ENCODE measurements around the gene EEF2K. TPM values are rescaled to one million over a fixed set of nuclear protein-coding genes. Genes with fewer than 3 reads are reported as not detected.
A peak's percentile ranks its signal among the peaks of the same experiment; 100 is the strongest.

Gene EEF2K
- total and polyA plus RNA-seq, 2 of the 13 experiments (the other 11 are each of a cell fraction or from before 2014, with no cell fraction given) = 22.0 to 23.8 TPM

DNA sequence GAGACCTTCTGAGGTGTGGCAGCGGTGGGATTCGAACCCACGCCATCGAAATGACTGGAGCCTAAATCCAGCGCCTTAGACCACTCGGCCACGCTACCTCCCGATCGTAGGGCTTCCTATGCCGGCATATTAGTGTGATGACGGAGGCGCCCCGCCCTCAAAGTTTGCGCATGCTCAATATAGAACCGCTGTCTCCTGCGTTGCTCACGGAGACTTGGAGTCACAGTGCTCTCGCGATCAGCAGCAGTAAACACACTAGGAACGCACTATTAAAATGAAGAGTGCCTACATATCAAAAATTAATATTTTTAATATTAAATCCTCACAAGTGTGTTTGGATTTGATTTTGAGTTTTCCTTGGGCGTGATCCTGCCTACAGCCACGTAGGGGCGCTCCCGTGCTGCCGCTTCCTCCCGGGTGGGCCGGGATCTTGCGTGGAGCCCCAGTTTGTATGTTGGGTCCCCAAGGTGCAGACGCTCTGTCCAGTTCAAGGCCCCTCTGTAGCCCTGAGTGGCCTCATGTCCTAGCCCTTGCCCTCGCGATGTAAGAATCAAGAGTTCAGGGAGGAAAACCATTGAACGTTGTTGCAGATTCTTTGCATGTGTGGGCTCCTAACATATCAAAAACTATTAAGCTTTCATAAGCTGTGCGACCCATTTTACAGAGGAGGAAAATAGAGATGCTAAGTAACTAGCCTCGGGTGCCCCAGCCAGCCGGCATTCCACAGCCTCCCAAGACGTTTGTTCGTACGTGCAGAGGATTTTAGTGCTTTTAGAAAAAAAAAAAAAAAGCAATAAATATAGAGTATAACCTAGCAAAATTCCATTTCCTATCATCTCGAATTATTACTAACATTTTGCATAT is 10.2 kb upstream of the EEF2K start (continued):
- TF ChIP-seq, protein P1, sequence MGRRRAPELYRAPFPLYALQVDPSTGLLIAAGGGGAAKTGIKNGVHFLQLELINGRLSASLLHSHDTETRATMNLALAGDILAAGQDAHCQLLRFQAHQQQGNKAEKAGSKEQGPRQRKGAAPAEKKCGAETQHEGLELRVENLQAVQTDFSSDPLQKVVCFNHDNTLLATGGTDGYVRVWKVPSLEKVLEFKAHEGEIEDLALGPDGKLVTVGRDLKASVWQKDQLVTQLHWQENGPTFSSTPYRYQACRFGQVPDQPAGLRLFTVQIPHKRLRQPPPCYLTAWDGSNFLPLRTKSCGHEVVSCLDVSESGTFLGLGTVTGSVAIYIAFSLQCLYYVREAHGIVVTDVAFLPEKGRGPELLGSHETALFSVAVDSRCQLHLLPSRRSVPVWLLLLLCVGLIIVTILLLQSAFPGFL (CRISPR knock-in tag; IDR thresholded peaks at IDR 0.05) = no peak
- TF ChIP-seq MED8 (CRISPR knock-in tag; IDR thresholded peaks at IDR 0.05; ENCODE audit: insufficient replicate concordance) = no peak
- TF ChIP-seq ZNF615 (CRISPR knock-in tag; IDR thresholded peaks at IDR 0.05; ENCODE audit: borderline replicate concordance) = no peak; the same call in 1 of the 2 replicates
- TF ChIP-seq, protein P2, sequence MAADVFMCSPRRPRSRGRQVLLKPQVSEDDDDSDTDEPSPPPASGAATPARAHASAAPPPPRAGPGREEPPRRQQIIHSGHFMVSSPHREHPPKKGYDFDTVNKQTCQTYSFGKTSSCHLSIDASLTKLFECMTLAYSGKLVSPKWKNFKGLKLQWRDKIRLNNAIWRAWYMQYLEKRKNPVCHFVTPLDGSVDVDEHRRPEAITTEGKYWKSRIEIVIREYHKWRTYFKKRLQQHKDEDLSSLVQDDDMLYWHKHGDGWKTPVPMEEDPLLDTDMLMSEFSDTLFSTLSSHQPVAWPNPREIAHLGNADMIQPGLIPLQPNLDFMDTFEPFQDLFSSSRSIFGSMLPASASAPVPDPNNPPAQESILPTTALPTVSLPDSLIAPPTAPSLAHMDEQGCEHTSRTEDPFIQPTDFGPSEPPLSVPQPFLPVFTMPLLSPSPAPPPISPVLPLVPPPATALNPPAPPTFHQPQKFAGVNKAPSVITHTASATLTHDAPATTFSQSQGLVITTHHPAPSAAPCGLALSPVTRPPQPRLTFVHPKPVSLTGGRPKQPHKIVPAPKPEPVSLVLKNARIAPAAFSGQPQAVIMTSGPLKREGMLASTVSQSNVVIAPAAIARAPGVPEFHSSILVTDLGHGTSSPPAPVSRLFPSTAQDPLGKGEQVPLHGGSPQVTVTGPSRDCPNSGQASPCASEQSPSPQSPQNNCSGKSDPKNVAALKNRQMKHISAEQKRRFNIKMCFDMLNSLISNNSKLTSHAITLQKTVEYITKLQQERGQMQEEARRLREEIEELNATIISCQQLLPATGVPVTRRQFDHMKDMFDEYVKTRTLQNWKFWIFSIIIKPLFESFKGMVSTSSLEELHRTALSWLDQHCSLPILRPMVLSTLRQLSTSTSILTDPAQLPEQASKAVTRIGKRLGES (CRISPR knock-in tag; IDR thresholded peaks at IDR 0.05; ENCODE audit: borderline replicate concordance) = no peak
- TF ChIP-seq ZNF224 (CRISPR knock-in tag; IDR thresholded peaks at IDR 0.05) = peak; percentile 59; the same call in 1 of the 2 replicates
- no peak; the same call in 1 of the 2 replicates for TF ChIP-seq ZNF3 (CRISPR knock-in tag; IDR thresholded peaks at IDR 0.05)
- peak; percentile 66; the same call in 1 of the 2 replicates for TF ChIP-seq SRY (CRISPR knock-in tag; IDR thresholded peaks at IDR 0.05)
- no peak for TF ChIP-seq SATB2 (CRISPR knock-in tag; IDR thresholded peaks at IDR 0.05)
- no peak; the same call in 1 of the 2 replicates for TF ChIP-seq NR2F6 (IDR thresholded peaks at IDR 0.05)
- TF ChIP-seq NR2F6 (CRISPR knock-in tag; IDR thresholded peaks at IDR 0.05) = peak; percentile 53; the same call in 1 of the 2 replicates
- peak; percentile 66 for TF ChIP-seq RBFOX2 (IDR thresholded peaks at IDR 0.05; ENCODE audit: low read depth, low read length)
- TF ChIP-seq U2AF1 (optimal IDR thresholded peaks at IDR 0.05; ENCODE audit: low read depth, low read length) = peak; percentile 87
- TF ChIP-seq ZBTB7B (CRISPR knock-in tag; IDR thresholded peaks at IDR 0.05) = peak; percentile 75
- TF ChIP-seq NFYC (CRISPR knock-in tag; IDR thresholded peaks at IDR 0.05) = no peak
- no peak for TF ChIP-seq ZNF558 (CRISPR knock-in tag; IDR thresholded peaks at IDR 0.05; ENCODE audit: borderline replicate concordance)
- TF ChIP-seq, protein P3, sequence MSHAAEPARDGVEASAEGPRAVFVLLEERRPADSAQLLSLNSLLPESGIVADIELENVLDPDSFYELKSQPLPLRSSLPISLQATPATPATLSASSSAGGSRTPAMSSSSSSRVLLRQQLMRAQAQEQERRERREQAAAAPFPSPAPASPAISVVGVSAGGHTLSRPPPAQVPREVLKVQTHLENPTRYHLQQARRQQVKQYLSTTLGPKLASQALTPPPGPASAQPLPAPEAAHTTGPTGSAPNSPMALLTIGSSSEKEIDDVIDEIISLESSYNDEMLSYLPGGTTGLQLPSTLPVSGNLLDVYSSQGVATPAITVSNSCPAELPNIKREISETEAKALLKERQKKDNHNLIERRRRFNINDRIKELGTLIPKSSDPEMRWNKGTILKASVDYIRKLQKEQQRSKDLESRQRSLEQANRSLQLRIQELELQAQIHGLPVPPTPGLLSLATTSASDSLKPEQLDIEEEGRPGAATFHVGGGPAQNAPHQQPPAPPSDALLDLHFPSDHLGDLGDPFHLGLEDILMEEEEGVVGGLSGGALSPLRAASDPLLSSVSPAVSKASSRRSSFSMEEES (CRISPR knock-in tag; IDR thresholded peaks at IDR 0.05) = peak; percentile 27; the same call in 1 of the 2 replicates
- peak; percentile 55 for TF ChIP-seq SOX5 (CRISPR knock-in tag; IDR thresholded peaks at IDR 0.05; ENCODE audit: borderline replicate concordance)
- 0 out of 2 replicates have a peak, but pooled peaks have one; percentile 17 for TF ChIP-seq ZNF619 (CRISPR knock-in tag; IDR thresholded peaks at IDR 0.05)
- peak; percentile 100 for TF ChIP-seq ZNF24 (IDR thresholded peaks at IDR 0.05)
- no peak for TF ChIP-seq BRD4 (CRISPR knock-in tag; IDR thresholded peaks at IDR 0.05)
- TF ChIP-seq ZNF737 (CRISPR knock-in tag; IDR thresholded peaks at IDR 0.05; ENCODE audit: borderline replicate concordance) = no peak
- peak in 1 of 2 experiments; percentile 40; a peak in 3 of 4 replicates for TF ChIP-seq NR2F1 (CRISPR knock-in tag; IDR thresholded peaks at IDR 0.05)
- TF ChIP-seq EEA1 (CRISPR knock-in tag; IDR thresholded peaks at IDR 0.05; ENCODE audit: borderline replicate concordance) = peak; percentile 80; the same call in 1 of the 2 replicates
- TF ChIP-seq ZNF335 (CRISPR knock-in tag; IDR thresholded peaks at IDR 0.05) = peak; percentile 90

All from HepG2 (cell line).